ENCODE data around the gene KRTAP22-2.

KRTAP22-2 gene

GRCh38 chr21:30561957-30562356 is 28.2 kb downstream of the KRTAP22-2 start:
- no peak for DNase-seq

GRCh38 chr21:30561264-30561895 is 28.8 kb downstream of the KRTAP22-2 start, which contains the start of gene KRTAP19-7:
TSS of gene KRTAP19-7 (minus strand) at chr21:30561314. CDS start at chr21:30561289, 25 bp downstream.
- no peak for DNase-seq

DNA sequence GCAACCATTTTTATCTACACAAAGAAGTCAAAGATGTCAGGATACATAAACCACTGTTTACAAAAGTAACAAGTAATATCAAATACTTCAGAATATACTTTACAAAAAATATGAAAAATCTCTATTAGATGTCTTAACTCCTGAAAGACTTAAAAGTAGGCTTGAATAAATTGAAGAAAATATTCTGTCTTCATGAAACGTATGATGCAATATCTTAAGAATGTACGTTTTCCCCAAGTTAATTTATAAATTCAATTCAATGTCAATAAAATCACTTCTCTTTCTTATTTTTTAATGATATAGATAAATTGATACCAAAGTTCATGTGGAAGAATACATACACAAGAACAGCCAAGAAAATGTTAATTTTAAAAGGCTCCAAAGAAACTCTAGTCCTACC is 35.1 kb downstream of the KRTAP22-2 start:
- no peak for DNase-seq

GRCh38 chr21:30552782-30553181 is 37.4 kb downstream of the KRTAP22-2 start:
- no peak for DNase-seq

DNA sequence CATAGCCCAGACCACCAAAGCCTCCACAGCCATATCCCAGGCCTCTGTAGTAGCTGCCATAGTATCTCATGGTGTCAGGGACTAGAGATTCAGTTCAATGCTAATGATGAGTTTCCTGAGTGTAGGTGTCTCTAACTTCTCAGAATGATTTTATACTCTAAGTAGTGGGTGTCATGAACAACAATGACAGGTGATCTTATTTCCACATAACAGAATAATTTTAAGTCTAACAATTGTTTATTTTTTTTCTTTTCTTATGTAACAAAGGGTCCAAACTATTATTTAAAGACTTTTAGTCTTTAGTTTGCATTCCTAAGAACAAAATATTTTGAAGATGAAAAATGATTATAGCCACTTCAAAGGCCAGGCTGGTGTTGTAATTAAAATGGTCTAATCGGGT is 48.4 kb downstream of the KRTAP22-2 start, which contains the start of gene KRTAP19-6:
Gene KRTAP19-6 (minus strand): TSS at position 101 of the 400 bp plus-strand sequence. CDS start 31 bp downstream, at position 70.
- no peak for DNase-seq
